Gastroesophageal sphincter (tissue), 4 donors: ENCODE measurements around the gene FGD5. TPM values are rescaled to one million over a fixed set of nuclear protein-coding genes. Genes with fewer than 3 reads are reported as not detected.

Experiments used
- ATAC-seq: fragments of 150-250 bp; one replicate; pipeline ENCODE4 v1.9.1; 2016; ENCODE audit warnings: mild to moderate bottlenecking, moderate library complexity
- H3K27ac ChIP-seq, 4 donors: fragments of 200-600 bp; sonication (generic) in 3 of 4; 1 replicate in 3 of 4; 2 replicates in 1 of 4; pipeline ENCODE4 v1.5.1; 2016 to 2019
- H3K27me3 ChIP-seq: fragments of 200-600 bp; sonication (generic); one replicate; pipeline ENCODE4 v1.5.1; 2019
- H3K36me3 ChIP-seq, 2 donors: fragments of 200-600 bp; sonication (generic); one replicate each; pipeline ENCODE4 v1.5.1; 2019; ENCODE audit warnings: control low read depth in 1 of 2
- H3K4me1 ChIP-seq, 3 donors: fragments of 200-600 bp; sonication (generic); 1 replicate in 2 of 3; 2 replicates in 1 of 3; pipeline ENCODE4 v1.5.1; 2016 to 2019; ENCODE audit warnings: control low read depth in 2 of 3
- H3K4me3 ChIP-seq, 2 donors: fragments of 200-600 bp; sonication (generic); one replicate each; pipeline ENCODE4 v1.5.1; 2019; ENCODE audit warnings: mild to moderate bottlenecking in 1 of 2, moderate library complexity in 1 of 2
- H3K9me3 ChIP-seq, 3 donors: fragments of 200-600 bp; sonication (generic); one replicate each; pipeline ENCODE4 v1.5.1; 2017 to 2019; ENCODE audit warnings: control low read depth in 2 of 3
- CTCF ChIP-seq, 4 experiments: fragments of 200-600 bp in 2 of 4; fragments of 450-650 bp in 2 of 4; sonication (generic) in 1 of 4; IDR thresholded peaks; one replicate each; pipeline ENCODE4 v1.5.1; 2017 to 2019; ENCODE audit warnings: antibody characterized with exemption in 4 of 4, mild to moderate bottlenecking in 2 of 4, moderate library complexity in 2 of 4
- EP300 ChIP-seq: sonication (generic); formaldehyde crosslinking; IDR thresholded peaks from one replicate; pipeline ENCODE4 v1.6.1; 2017; ENCODE audit warnings: antibody characterized with exemption, mild to moderate bottlenecking
- POLR2A ChIP-seq, 2 donors: fragments of 450-650 bp; IDR thresholded peaks; one replicate each; pipeline ENCODE4 v1.6.1; 2017; ENCODE audit warnings: antibody characterized with exemption in 2 of 2, mild to moderate bottlenecking in 2 of 2, moderate library complexity in 1 of 2
- POLR2AphosphoS5 ChIP-seq: sonication (generic); formaldehyde crosslinking; IDR thresholded peaks from one replicate; pipeline ENCODE4 v1.6.1; 2017; ENCODE audit warnings: antibody characterized with exemption
- WGBS, 2 donors: methylation state at CpG; one replicate each; pipeline ENCODE4 v1.1.5; 2018; ENCODE audit warnings: low coverage in 1 of 2; 5-methylcytosine and 5-hydroxymethylcytosine counted together
- total RNA-seq, 4 donors: library from RNA; depleted of rRNA; stranded (reverse); fragments of >200 nt; gene quantifications; one replicate each; pipeline ENCODE4 v1.1.0, GENCODE V29; 2016

The FGD5 gene
- total RNA-seq, 4 donors from 2014 or later, result 16.1 to 18.7 (median 17.3) TPM

- Histone ChIP-seq H3K27ac (no peak overlapping the region), H3K27me3 (peaks cover 15% of the 10 kb centered on the region), H3K4me1 (peaks cover 0 to 7% (median 3%) of the 10 kb centered on the region in 3 donors), H3K9me3 (no peaks in the 10 kb centered on the region), H3K36me3 (peaks cover 0 to 22% of the 10 kb centered on the region in 2 donors), H3K4me3 (no peak overlapping the region)
- TF ChIP-seq POLR2AphosphoS5 (no peak), EP300 (no peak), POLR2A (IDR thresholded peaks at IDR 0.05) (no peak)
- ATAC-seq, result no peak
- WGBS, 2 donors, result 79 to 100% methylated on average over 2 of the region's 2 CpGs
Measured at GRCh38 chr3:14894085-14894484, 75.3 kb downstream of the FGD5 start.

- TF ChIP-seq EP300 (no peak), POLR2A (IDR thresholded peaks at IDR 0.05) (no peak), POLR2AphosphoS5 (no peak), CTCF (IDR thresholded peaks at IDR 0.05) (no peak)
- no peak for ATAC-seq
Measured at GRCh38 chr3:14897266-14897665, 78.5 kb downstream of the FGD5 start.

GRCh38 chr3:14898929-14899328 is 80.2 kb downstream of the FGD5 start:
- Histone ChIP-seq H3K27ac (no peak overlapping the region), H3K4me1 (peaks cover 0 to 7% (median 3%) of the 10 kb centered on the region in 3 donors), H3K9me3 (no peaks in the 10 kb centered on the region), H3K4me3 (no peak overlapping the region), H3K36me3 (peaks cover 0 to 39% of the 10 kb centered on the region in 2 donors), H3K27me3 (peaks cover 15% of the 10 kb centered on the region)
- TF ChIP-seq EP300 (no peak), CTCF (IDR thresholded peaks at IDR 0.05) (no peak), POLR2AphosphoS5 (no peak), POLR2A (IDR thresholded peaks at IDR 0.05) (no peak)
- 48 to 73% methylated on average over 2 to 7 of the region's 7 CpGs for WGBS, 2 donors
- no peak for ATAC-seq

More at GRCh38 chr3:14897266-14897665, 78.5 kb downstream of the FGD5 start:
- WGBS, 2 donors, result no CpG with 5 or more reads among the region's 4 CpGs
- Histone ChIP-seq H3K4me3 (no peak overlapping the region), H3K36me3 (peaks cover 0 to 39% of the 10 kb centered on the region in 2 donors), H3K4me1 (peaks cover 0 to 4% (median 2%) of the 10 kb centered on the region in 3 donors), H3K27ac (no peak overlapping the region), H3K27me3 (peaks cover 15% of the 10 kb centered on the region), H3K9me3 (no peaks in the 10 kb centered on the region)

GRCh38 chr3:14899993-14900618 is 81.3 kb downstream of the FGD5 start:
- no peak overlapping the region for H3K27ac ChIP-seq
- TF ChIP-seq CTCF (IDR thresholded peaks at IDR 0.05) (no peak), POLR2AphosphoS5 (no peak), EP300 (no peak), POLR2A (IDR thresholded peaks at IDR 0.05) (no peak)
- H3K4me3 ChIP-seq, result no peak overlapping the region
- no peak for ATAC-seq
- peaks cover 15% of the 10 kb centered on the region for H3K27me3 ChIP-seq
- peaks cover 0 to 7% (median 3%) of the 10 kb centered on the region in 3 donors for H3K4me1 ChIP-seq
- peaks cover 0 to 7% (median 0%) of the 10 kb centered on the region in 3 donors for H3K9me3 ChIP-seq
- H3K36me3 ChIP-seq, result peaks cover 0 to 39% of the 10 kb centered on the region in 2 donors
- WGBS, 2 donors, result 77 to 80% methylated on average over 7 to 8 of the region's 9 CpGs

- H3K27me3 ChIP-seq, result peaks cover 15% of the 10 kb centered on the region
- no peak for ATAC-seq
- H3K36me3 ChIP-seq, result peaks cover 0 to 39% of the 10 kb centered on the region in 2 donors
- H3K4me1 ChIP-seq, result peaks cover 0 to 9% (median 3%) of the 10 kb centered on the region in 3 donors
- H3K9me3 ChIP-seq, result peaks cover 0 to 10% (median 0%) of the 10 kb centered on the region in 3 donors
- no peak overlapping the region for H3K27ac ChIP-seq
- no peak for TF ChIP-seq CTCF (IDR thresholded peaks at IDR 0.05)
- H3K4me3 ChIP-seq, result no peak overlapping the region
- WGBS, 2 donors, result 71 to 92% methylated on average over 2 of the region's 15 CpGs
Measured at GRCh38 chr3:14900881-14901873, 82.4 kb downstream of the FGD5 start.
